K562 (cell line): Measurements from ENCODE around the gene IGFL1. TPM values are rescaled to one million over a fixed set of nuclear protein-coding genes. Genes with fewer than 3 reads are reported as not detected.
A peak's percentile ranks its signal among the peaks of the same experiment; 100 is the strongest.

Experiments
- CBX1 ChIP-seq: sonication (generic); IDR thresholded peaks from 2 replicates; pipeline ENCODE4 v1.6.1; 2016; ENCODE audit warnings: antibody characterized with exemption, low read depth, mild to moderate bottlenecking
- ETV6 ChIP-seq, 3 experiments: fragments of 150-350 bp in 1 of 3; sonication (generic) in 1 of 3; formaldehyde crosslinking in 1 of 3; IDR thresholded peaks; 2 replicates each; pipeline versions ENCODE4 v1.6.1 to v1.8.0; 2014 to 2022; ENCODE audit warnings: borderline replicate concordance in 2 of 3, low read depth in 2 of 3, antibody characterized with exemption in 1 of 3, low read length in 1 of 3, mild to moderate bottlenecking in 1 of 3, missing genetic modification reagents in 1 of 3
- GATAD2B ChIP-seq: fragments of 450-650 bp; IDR thresholded peaks from 2 replicates; pipeline ENCODE4 v1.6.1; 2017; ENCODE audit warnings: mild to moderate bottlenecking, borderline replicate concordance
- MECOM ChIP-seq: fragments of 250-450 bp; sonication (Bioruptor Pico); IDR thresholded peaks from 2 replicates; pipeline ENCODE4 v1.8.0; 2022; ENCODE audit warnings: inconsistent platforms
- SMAD2 ChIP-seq: fragments of 150-350 bp; IDR thresholded peaks from 2 replicates; pipeline ENCODE4 v1.6.1; 2014; ENCODE audit warnings: low read depth, mild to moderate bottlenecking, low read length
- ZNF184 ChIP-seq: sonication (generic); formaldehyde crosslinking; IDR thresholded peaks from 2 replicates; pipeline ENCODE4 v1.5.0; 2020; ENCODE audit warnings: missing genetic modification reagents
- ZNF232 ChIP-seq: sonication (generic); formaldehyde crosslinking; IDR thresholded peaks from 2 replicates; pipeline ENCODE4 v1.8.0; 2022; ENCODE audit warnings: mild to moderate bottlenecking, missing genetic modification reagents
- ZNF561 ChIP-seq: fragments of 450-650 bp; formaldehyde crosslinking; conservative IDR thresholded peaks from 2 replicates; pipeline ENCODE4 v1.4.0; 2020; ENCODE audit warnings: mild to moderate bottlenecking, moderate library complexity
- ZNF589 ChIP-seq: fragments of 200-800 bp; sonication (Bioruptor generic); IDR thresholded peaks from 2 replicates; pipeline ENCODE4 v1.6.1; 2016; ENCODE audit warnings: low read depth, missing genetic modification characterization, missing compliant biosample characterization
- ZNF644 ChIP-seq: fragments of 200-800 bp; sonication (Bioruptor generic); IDR thresholded peaks from 2 replicates; pipeline ENCODE4 v1.6.1; 2016; ENCODE audit warnings: low read depth, missing genetic modification characterization, missing compliant biosample characterization
- ZNF764 ChIP-seq: fragments of 250-450 bp; sonication (Bioruptor Pico); IDR thresholded peaks from 2 replicates; pipeline ENCODE4 v1.4.0; 2020; ENCODE audit warnings: low read depth, mild to moderate bottlenecking, moderate library complexity
- polyA plus RNA-seq, 8 experiments: library from polyadenylated mRNA; depleted of rRNA in 4 of 8; stranded (reverse) in 5 of 8; unstranded in 3 of 8; fragments of >200 nt; fragmentation: Nextera tagmentation in 2 of 8; fragmentation: Illumina TruSeq in 1 of 8; extraction: Ambion mirVana in 2 of 8; extraction: Trizol in 1 of 8; gene quantifications; 2 replicates each; pipeline versions ENCODE4 v1.2.1 to v1.2.3, GENCODE V29; 2011 to 2014; ENCODE audit warnings: inconsistent platforms in 1 of 8, missing spikeins in 1 of 8
- total RNA-seq, 7 experiments: library from RNA; depleted of rRNA in 6 of 7; stranded (reverse); fragments of >200 nt in 6 of 7; fragmentation: Illumina TruSeq in 2 of 7; extraction: Trizol in 2 of 7; gene quantifications; 2 replicates each; pipeline versions ENCODE4 v1.2.1 to v1.2.3, GENCODE V29; 2011 to 2021; ENCODE audit warnings: low replicate concordance in 1 of 7
- TF ChIP-seq, protein P1 (sequence below): fragments of 250-450 bp; sonication (Bioruptor Pico); IDR thresholded peaks from 2 replicates; pipeline ENCODE4 v1.8.0; 2021; ENCODE audit warnings: mild to moderate bottlenecking, moderate library complexity
- TF ChIP-seq, protein P2 (sequence below): fragments of 200-800 bp; sonication (Bioruptor generic); IDR thresholded peaks from 2 replicates; pipeline ENCODE4 v1.6.1; 2017; ENCODE audit warnings: missing genetic modification characterization, missing compliant biosample characterization
- TF ChIP-seq, protein P3 (sequence below): fragments of 450-650 bp; formaldehyde crosslinking; IDR thresholded peaks from 2 replicates; pipeline ENCODE4 v1.4.0; 2020; ENCODE audit warnings: mild to moderate bottlenecking, mixed read lengths
- TF ChIP-seq, protein P4 (sequence below): sonication (generic); formaldehyde crosslinking; IDR thresholded peaks from 2 replicates; pipeline ENCODE4 v1.8.0; 2022; ENCODE audit warnings: missing genetic modification reagents, mild to moderate bottlenecking, moderate library complexity, borderline replicate concordance
- TF ChIP-seq, protein P5 (sequence below): fragments of 450-650 bp; formaldehyde crosslinking; conservative IDR thresholded peaks from 2 replicates; pipeline ENCODE4 v1.4.0; 2022; ENCODE audit warnings: mild to moderate bottlenecking, missing genetic modification characterization
- TF ChIP-seq, protein P6 (sequence below): sonication (generic); formaldehyde crosslinking; IDR thresholded peaks from 2 replicates; pipeline ENCODE4 v1.8.1; 2023; ENCODE audit warnings: mild to moderate bottlenecking, missing genetic modification reagents, moderate library complexity

The IGFL1 gene
- total and polyA plus RNA-seq, 9 of the 15 experiments (the other 6 are each of a cell fraction or from before 2014, with no cell fraction given), result not detected

DNA sequence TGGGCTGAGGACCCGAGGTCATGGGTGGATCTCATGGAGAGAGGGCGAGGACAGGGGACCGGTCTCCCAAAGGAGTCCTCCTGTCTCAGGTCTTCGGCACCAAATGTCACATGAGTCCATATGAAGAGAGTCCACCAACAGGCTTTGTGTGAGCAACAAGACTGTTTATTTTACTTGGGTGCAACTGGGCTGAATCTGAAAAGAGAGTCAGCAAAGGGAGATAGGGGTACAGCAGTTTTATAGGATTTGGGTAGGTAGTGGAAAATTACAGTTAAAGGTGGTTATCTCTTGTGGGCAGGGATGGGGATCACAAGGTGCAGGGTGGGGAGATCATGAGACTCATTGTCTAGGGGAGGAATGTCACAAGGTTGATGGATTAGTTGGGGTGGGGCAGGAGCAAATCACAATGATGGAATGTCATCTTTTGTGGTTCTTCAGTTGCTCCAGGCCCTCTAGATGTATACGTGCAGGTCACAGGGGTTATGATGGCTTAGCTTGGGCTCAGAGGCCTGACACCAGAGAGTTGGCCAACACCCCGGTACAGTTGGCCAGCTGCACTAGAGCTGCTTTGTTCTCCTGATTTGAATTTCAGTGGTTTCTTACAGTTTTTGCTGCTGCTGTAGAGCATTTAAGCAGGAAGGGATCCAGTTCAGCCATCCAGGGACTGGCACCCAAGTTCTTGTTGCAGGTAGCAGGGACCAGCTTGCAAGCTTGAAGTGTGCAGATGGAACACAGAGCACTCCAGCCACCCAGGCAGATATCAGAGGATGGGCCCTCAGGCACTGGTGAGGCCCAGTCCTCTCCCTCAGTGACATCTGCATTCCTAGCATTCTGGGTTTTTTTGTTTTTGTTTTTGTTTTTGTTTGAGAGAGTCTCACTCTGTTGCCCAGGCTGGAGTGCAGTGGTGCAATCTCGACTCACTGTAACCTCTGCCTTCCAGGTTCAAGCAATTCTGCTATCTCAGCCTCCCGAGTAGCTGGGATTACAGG lies 26.4 kb upstream of the IGFL1 start (continued):
- TF ChIP-seq ETV6 (IDR thresholded peaks at IDR 0.05; ENCODE audit: borderline replicate concordance in 1 of 2, low read depth in 2 of 2, low read length in 1 of 2) (no peak), ETV6 (CRISPR knock-in tag; IDR thresholded peaks at IDR 0.05; ENCODE audit: borderline replicate concordance) (no peak), ZNF764 (no peak), MECOM (peak; percentile 91), GATAD2B (no peak), ZNF232 (no peak), ZNF589 (CRISPR knock-in tag) (no peak), ZNF561 (CRISPR knock-in tag) (peak; percentile 69; the same call in 1 of the 2 replicates), ZNF184 (CRISPR knock-in tag) (no peak), SMAD2 (no peak), ZNF644 (tag) (peak; percentile 83; the same call in 1 of the 2 replicates), CBX1 (no peak)
- TF ChIP-seq, protein P1, sequence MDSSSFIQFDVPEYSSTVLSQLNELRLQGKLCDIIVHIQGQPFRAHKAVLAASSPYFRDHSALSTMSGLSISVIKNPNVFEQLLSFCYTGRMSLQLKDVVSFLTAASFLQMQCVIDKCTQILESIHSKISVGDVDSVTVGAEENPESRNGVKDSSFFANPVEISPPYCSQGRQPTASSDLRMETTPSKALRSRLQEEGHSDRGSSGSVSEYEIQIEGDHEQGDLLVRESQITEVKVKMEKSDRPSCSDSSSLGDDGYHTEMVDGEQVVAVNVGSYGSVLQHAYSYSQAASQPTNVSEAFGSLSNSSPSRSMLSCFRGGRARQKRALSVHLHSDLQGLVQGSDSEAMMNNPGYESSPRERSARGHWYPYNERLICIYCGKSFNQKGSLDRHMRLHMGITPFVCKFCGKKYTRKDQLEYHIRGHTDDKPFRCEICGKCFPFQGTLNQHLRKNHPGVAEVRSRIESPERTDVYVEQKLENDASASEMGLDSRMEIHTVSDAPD, result no peak
- TF ChIP-seq, protein P2, sequence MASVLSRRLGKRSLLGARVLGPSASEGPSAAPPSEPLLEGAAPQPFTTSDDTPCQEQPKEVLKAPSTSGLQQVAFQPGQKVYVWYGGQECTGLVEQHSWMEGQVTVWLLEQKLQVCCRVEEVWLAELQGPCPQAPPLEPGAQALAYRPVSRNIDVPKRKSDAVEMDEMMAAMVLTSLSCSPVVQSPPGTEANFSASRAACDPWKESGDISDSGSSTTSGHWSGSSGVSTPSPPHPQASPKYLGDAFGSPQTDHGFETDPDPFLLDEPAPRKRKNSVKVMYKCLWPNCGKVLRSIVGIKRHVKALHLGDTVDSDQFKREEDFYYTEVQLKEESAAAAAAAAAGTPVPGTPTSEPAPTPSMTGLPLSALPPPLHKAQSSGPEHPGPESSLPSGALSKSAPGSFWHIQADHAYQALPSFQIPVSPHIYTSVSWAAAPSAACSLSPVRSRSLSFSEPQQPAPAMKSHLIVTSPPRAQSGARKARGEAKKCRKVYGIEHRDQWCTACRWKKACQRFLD, result peak; percentile 92
- TF ChIP-seq, protein P3, sequence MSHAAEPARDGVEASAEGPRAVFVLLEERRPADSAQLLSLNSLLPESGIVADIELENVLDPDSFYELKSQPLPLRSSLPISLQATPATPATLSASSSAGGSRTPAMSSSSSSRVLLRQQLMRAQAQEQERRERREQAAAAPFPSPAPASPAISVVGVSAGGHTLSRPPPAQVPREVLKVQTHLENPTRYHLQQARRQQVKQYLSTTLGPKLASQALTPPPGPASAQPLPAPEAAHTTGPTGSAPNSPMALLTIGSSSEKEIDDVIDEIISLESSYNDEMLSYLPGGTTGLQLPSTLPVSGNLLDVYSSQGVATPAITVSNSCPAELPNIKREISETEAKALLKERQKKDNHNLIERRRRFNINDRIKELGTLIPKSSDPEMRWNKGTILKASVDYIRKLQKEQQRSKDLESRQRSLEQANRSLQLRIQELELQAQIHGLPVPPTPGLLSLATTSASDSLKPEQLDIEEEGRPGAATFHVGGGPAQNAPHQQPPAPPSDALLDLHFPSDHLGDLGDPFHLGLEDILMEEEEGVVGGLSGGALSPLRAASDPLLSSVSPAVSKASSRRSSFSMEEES (CRISPR knock-in tag), result peak; percentile 84
- TF ChIP-seq, protein P4, sequence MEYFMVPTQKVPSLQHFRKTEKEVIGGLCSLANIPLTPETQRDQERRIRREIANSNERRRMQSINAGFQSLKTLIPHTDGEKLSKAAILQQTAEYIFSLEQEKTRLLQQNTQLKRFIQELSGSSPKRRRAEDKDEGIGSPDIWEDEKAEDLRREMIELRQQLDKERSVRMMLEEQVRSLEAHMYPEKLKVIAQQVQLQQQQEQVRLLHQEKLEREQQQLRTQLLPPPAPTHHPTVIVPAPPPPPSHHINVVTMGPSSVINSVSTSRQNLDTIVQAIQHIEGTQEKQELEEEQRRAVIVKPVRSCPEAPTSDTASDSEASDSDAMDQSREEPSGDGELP, result peak; percentile 78
- TF ChIP-seq, protein P5, sequence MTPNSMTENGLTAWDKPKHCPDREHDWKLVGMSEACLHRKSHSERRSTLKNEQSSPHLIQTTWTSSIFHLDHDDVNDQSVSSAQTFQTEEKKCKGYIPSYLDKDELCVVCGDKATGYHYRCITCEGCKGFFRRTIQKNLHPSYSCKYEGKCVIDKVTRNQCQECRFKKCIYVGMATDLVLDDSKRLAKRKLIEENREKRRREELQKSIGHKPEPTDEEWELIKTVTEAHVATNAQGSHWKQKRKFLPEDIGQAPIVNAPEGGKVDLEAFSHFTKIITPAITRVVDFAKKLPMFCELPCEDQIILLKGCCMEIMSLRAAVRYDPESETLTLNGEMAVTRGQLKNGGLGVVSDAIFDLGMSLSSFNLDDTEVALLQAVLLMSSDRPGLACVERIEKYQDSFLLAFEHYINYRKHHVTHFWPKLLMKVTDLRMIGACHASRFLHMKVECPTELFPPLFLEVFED (CRISPR knock-in tag), result no peak
- TF ChIP-seq, protein P6, sequence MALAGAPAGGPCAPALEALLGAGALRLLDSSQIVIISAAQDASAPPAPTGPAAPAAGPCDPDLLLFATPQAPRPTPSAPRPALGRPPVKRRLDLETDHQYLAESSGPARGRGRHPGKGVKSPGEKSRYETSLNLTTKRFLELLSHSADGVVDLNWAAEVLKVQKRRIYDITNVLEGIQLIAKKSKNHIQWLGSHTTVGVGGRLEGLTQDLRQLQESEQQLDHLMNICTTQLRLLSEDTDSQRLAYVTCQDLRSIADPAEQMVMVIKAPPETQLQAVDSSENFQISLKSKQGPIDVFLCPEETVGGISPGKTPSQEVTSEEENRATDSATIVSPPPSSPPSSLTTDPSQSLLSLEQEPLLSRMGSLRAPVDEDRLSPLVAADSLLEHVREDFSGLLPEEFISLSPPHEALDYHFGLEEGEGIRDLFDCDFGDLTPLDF (CRISPR knock-in tag), result no peak
